ENCODE data around the gene FZD7.

Gene FZD7

GRCh38 chr2:202015471-202015870 lies 18.2 kb upstream of the FZD7 start:
- ATAC-seq (ENCODE audit: insufficient read depth, low read depth) (no peak), DNase-seq (no peak)
- no peak for TF ChIP-seq CTCF (IDR thresholded peaks at IDR 0.05; ENCODE audit: borderline replicate concordance, extremely low read depth, low read length, poor library complexity, severe bottlenecking)
- TF ChIP-seq EZH2 (IDR thresholded peaks at IDR 0.05; ENCODE audit: borderline replicate concordance, low read depth, low read length, severe bottlenecking), result no peak
- H4K20me1 ChIP-seq (ENCODE audit: insufficient read depth, low read length), result no peaks in the 10 kb centered on the region
- H3K4me1 ChIP-seq (ENCODE audit: insufficient read depth, low read length), result no peaks in the 10 kb centered on the region
- H2AFZ ChIP-seq (ENCODE audit: low read depth, low read length), result no peak overlapping the region
- H3K36me3 ChIP-seq (ENCODE audit: insufficient read depth, low read length), result no peaks in the 10 kb centered on the region
- no peak overlapping the region for H3K9ac ChIP-seq (ENCODE audit: low read depth, low read length)
- H3K27me3 ChIP-seq (ENCODE audit: insufficient read depth, low read length, poor library complexity), result peaks cover 4% of the 10 kb centered on the region
- H3K79me2 ChIP-seq (ENCODE audit: insufficient read depth, low read length), result no peaks in the 10 kb centered on the region
- no peak overlapping the region for H3K4me2 ChIP-seq (ENCODE audit: insufficient read depth, low read length)
- H3K4me3 ChIP-seq (ENCODE audit: low read depth in 1 of 2, low read length in 2 of 2), result no peak overlapping the region
- H3K27ac ChIP-seq (ENCODE audit: low read length), result no peak overlapping the region
- H3K9me3 ChIP-seq (ENCODE audit: insufficient read depth, low read length, severe bottlenecking), result no peaks in the 10 kb centered on the region

- no peak for TF ChIP-seq EZH2 (IDR thresholded peaks at IDR 0.05; ENCODE audit: borderline replicate concordance, low read depth, low read length, severe bottlenecking)
- ATAC-seq (ENCODE audit: insufficient read depth, low read depth) (no peak), DNase-seq (no peak)
- Histone ChIP-seq H4K20me1 (ENCODE audit: insufficient read depth, low read length) (no peaks in the 10 kb centered on the region), H3K27me3 (ENCODE audit: insufficient read depth, low read length, poor library complexity) (peaks cover 4% of the 10 kb centered on the region), H3K27ac (ENCODE audit: low read length) (no peak overlapping the region), H3K9ac (ENCODE audit: low read depth, low read length) (no peak overlapping the region), H3K4me3 (ENCODE audit: low read depth in 1 of 2, low read length in 2 of 2) (no peak overlapping the region), H3K9me3 (ENCODE audit: insufficient read depth, low read length, severe bottlenecking) (no peaks in the 10 kb centered on the region), H3K79me2 (ENCODE audit: insufficient read depth, low read length) (no peaks in the 10 kb centered on the region), H3K4me1 (ENCODE audit: insufficient read depth, low read length) (no peaks in the 10 kb centered on the region), H3K4me2 (ENCODE audit: insufficient read depth, low read length) (no peak overlapping the region), H3K36me3 (ENCODE audit: insufficient read depth, low read length) (no peaks in the 10 kb centered on the region), H2AFZ (ENCODE audit: low read depth, low read length) (no peak overlapping the region)
Measured at GRCh38 chr2:202016579-202017227, 17.0 kb upstream of the FZD7 start.

GRCh38 chr2:202017940-202018339 lies 15.7 kb upstream of the FZD7 start:
- Histone ChIP-seq H3K9ac (ENCODE audit: low read depth, low read length) (no peak overlapping the region), H3K4me2 (ENCODE audit: insufficient read depth, low read length) (no peak overlapping the region), H3K79me2 (ENCODE audit: insufficient read depth, low read length) (no peaks in the 10 kb centered on the region), H3K27ac (ENCODE audit: low read length) (no peak overlapping the region), H2AFZ (ENCODE audit: low read depth, low read length) (no peak overlapping the region), H3K9me3 (ENCODE audit: insufficient read depth, low read length, severe bottlenecking) (no peaks in the 10 kb centered on the region), H3K36me3 (ENCODE audit: insufficient read depth, low read length) (no peaks in the 10 kb centered on the region), H3K4me3 (ENCODE audit: low read depth in 1 of 2, low read length in 2 of 2) (no peak overlapping the region), H3K27me3 (ENCODE audit: insufficient read depth, low read length, poor library complexity) (peaks cover 4% of the 10 kb centered on the region), H3K4me1 (ENCODE audit: insufficient read depth, low read length) (no peaks in the 10 kb centered on the region), H4K20me1 (ENCODE audit: insufficient read depth, low read length) (no peaks in the 10 kb centered on the region)
- TF ChIP-seq EZH2 (IDR thresholded peaks at IDR 0.05; ENCODE audit: borderline replicate concordance, low read depth, low read length, severe bottlenecking), result no peak
- TF ChIP-seq CTCF (IDR thresholded peaks at IDR 0.05; ENCODE audit: borderline replicate concordance, extremely low read depth, low read length, poor library complexity, severe bottlenecking), result no peak
- ATAC-seq (ENCODE audit: insufficient read depth, low read depth) (no peak), DNase-seq (no peak)

GRCh38 chr2:202018950-202019349 lies 14.7 kb upstream of the FZD7 start:
- TF ChIP-seq EZH2 (IDR thresholded peaks at IDR 0.05; ENCODE audit: borderline replicate concordance, low read depth, low read length, severe bottlenecking), result no peak
- TF ChIP-seq CTCF (IDR thresholded peaks at IDR 0.05; ENCODE audit: borderline replicate concordance, extremely low read depth, low read length, poor library complexity, severe bottlenecking), result no peak
- H3K36me3 ChIP-seq (ENCODE audit: insufficient read depth, low read length), result no peaks in the 10 kb centered on the region
- H2AFZ ChIP-seq (ENCODE audit: low read depth, low read length), result no peak overlapping the region
- H3K79me2 ChIP-seq (ENCODE audit: insufficient read depth, low read length), result no peaks in the 10 kb centered on the region
- H3K9me3 ChIP-seq (ENCODE audit: insufficient read depth, low read length, severe bottlenecking), result no peaks in the 10 kb centered on the region
- ATAC-seq (ENCODE audit: insufficient read depth, low read depth) (no peak), DNase-seq (no peak)
- no peak overlapping the region for H3K9ac ChIP-seq (ENCODE audit: low read depth, low read length)
- H4K20me1 ChIP-seq (ENCODE audit: insufficient read depth, low read length), result no peaks in the 10 kb centered on the region
- H3K4me3 ChIP-seq (ENCODE audit: low read depth in 1 of 2, low read length in 2 of 2), result no peak overlapping the region
- H3K27ac ChIP-seq (ENCODE audit: low read length), result no peak overlapping the region
- peaks cover 5% of the 10 kb centered on the region for H3K27me3 ChIP-seq (ENCODE audit: insufficient read depth, low read length, poor library complexity)
- H3K4me1 ChIP-seq (ENCODE audit: insufficient read depth, low read length), result no peaks in the 10 kb centered on the region
- no peak overlapping the region for H3K4me2 ChIP-seq (ENCODE audit: insufficient read depth, low read length)
